Renal pelvis (tissue), 12 donors: ENCODE results near the gene PATE1. TPM values are rescaled to one million over a fixed set of nuclear protein-coding genes. Genes with fewer than 3 reads are reported as not detected.
A peak's percentile ranks its signal among the peaks of the same experiment; 100 is the strongest.
"Not testable (repeated sequence)": the region's sequence is repeated elsewhere in the genome, so short reads cannot be mapped to it uniquely, and the experiment has no call there.

Source experiments
- DNase-seq: peaks from one replicate; pipeline ENCODE4 v3.0.0-alpha.2; 2013
- long read RNA-seq, 16 experiments: transcript quantifications; one replicate each; lab custom pipeline, GENCODE V29; 2026
- polyA plus RNA-seq, 3 donors: library from polyadenylated mRNA; unstranded; fragments of 120-200 nt; gene quantifications; one replicate each; pipeline ENCODE4 v1.2.1, GENCODE V29; 2013; ENCODE audit not compliant: insufficient read length in 3 of 3

PATE1 gene
- not detected for polyA plus RNA-seq
- long read RNA-seq, donor 1, result 0 reads
- long read RNA-seq, donor 2, result 0 reads
- long read RNA-seq, donor 3, result 0 reads
- long read RNA-seq, donor 4, result 0 reads
- long read RNA-seq, donor 5, result 0 reads
- long read RNA-seq, donor 6, result 0 reads
- long read RNA-seq, donor 7, result 0 reads
- long read RNA-seq, donor 8, result 0 reads
- long read RNA-seq, donor 9, result 0 reads
- long read RNA-seq, donor 10, result 0 reads
- long read RNA-seq, donor 11, result 0 reads
- long read RNA-seq, donor 12, result 0 reads
- long read RNA-seq, donor 13, result 0 reads
- long read RNA-seq, donor 14, result 0 reads
- long read RNA-seq, donor 15, result 0 reads
- long read RNA-seq, donor 16, result 0 reads

GRCh38 chr11:125745979-125746378 lies at the start of gene PATE1:
Gene PATE1, plus strand, starts transcription at chr11:125746279. Its CDS starts 26 bp downstream, at chr11:125746305.
- no peak for DNase-seq

DNA sequence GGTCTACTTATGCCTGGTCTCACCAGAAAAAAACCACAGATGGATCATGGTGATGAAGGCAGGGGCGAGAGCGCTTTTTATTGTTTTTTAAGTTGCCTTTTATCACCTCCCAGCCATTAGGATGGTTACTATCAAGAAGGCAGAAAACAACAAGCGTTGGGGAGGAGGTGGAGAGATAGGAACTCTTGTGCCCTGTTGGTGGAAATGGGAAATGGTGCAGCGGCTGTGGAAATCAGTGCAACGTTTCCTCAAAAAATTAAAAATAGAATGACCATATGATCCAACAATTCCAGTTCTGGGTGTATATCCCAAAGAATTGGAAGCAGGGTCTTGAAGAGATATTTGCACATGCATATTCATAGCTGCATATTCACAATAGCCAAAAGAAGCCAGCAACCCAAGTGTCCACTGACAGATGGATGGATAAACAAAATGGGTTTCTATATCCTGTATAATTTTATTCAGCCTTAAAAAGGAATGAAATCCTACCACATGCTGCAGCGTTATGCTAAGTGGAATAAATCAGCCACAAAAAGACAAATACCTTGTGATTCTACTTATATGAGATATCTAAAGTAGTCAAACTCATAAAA lies 45.0 kb upstream of the PATE1 start:
- no peak for DNase-seq

DNA sequence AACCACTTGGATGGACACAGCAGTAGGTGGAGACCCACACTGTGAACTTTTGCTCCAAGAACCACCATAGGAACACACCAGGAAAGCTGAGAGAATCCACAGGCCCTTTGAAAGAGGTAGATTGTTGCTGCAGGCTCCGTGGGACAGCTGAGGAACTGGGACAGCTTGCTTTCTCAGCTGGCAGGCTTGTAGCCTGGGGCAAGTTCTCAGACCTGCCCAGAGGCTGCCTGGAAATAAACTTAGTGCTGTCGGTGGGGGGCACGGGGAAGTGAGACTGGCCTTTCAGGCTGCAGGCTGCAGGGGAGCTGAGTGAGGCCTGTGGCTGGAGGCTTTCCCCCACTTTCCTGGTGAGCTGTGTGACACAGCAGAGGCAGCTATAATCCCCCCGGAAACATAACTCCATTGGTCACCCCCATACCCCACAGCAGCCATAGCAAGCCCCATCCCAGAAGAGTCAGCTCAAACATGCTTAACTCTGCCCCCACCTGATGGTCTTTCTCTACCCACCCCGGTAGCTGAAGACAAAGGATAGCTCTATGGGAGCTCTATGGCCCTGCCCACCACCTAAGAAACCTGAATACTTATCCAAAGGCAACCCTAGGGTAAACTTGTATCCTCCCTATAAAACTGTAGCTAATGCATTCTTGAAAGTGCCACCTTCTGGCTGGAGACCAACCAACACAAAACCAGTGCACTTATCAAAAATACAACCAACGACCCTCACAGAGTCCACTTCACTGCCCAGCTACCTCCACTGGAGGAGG lies 44.0 kb upstream of the PATE1 start:
- no peak for DNase-seq

- DNase-seq, result not testable (repeated sequence)
Observed at GRCh38 chr11:125704686-125705085, 41.4 kb upstream of the PATE1 start.

GRCh38 chr11:125720781-125721180 lies 25.3 kb upstream of the PATE1 start:
- no peak for DNase-seq

DNA sequence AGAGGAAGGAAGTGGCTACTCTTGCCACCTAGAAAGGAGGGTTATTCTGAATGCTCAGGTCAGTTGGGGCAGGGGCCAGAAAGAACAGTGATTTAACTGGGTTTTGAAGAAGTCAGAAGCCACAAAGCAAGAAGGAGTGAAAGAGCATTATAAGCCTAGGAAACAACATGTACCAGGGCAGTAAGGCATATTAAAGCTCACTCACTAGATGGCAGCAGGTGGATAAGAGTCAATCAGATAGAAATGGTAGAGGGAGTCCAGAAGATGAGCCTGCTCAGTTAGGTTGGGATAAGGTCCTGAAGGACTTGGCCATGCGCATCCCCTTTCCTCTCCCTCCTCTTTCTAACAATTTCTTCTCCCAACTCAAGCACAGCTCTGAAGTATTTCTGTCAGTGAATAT lies 22.0 kb upstream of the PATE1 start:
- no peak for DNase-seq

DNA sequence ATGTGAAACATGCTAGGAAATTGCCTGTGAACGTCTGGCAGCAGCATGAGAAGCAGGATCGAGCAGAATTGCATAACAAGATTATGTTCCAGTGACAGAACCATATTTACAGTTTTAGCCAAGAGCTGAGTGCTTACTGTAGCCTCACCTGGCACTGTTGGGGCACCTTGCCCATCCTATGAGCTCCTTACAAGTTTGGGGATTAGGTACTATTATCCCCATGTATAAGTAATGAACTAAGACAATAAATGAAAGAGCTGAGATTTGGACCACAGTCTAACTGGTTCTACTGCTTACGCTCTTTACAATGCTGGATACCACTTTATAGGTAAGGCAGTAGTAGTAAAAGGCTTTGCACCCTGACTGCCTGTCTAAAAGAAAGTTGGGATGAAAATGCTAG lies 17.1 kb upstream of the PATE1 start:
- DNase-seq, result no peak

GRCh38 chr11:125740617-125741016 lies 5.5 kb upstream of the PATE1 start:
- DNase-seq, result no peak

- DNase-seq, result no peak
Observed at GRCh38 chr11:125743681-125744080, 2.4 kb upstream of the PATE1 start.

DNA sequence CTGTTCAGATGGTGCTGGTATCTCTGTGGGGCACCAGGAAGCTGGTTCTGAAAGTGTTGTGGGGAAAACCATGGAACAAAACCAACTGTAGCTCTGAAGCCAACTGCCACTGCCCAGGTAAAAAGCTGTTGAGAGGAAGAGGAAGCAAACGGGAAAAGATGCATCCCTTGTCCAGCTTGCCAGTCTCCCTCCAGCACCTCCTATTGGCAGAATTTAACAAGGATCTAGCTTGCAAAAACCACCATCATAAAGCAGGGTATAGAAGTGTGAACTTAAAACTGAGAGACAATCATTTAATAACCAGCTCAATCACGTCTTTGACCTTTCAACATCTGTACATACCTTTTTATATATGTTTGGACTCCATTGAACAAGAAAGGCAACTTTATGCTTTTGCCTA lies 4.5 kb downstream of the PATE1 start:
- DNase-seq, result no peak

GRCh38 chr11:125756050-125756449 lies 10.0 kb downstream of the PATE1 start:
- DNase-seq, result no peak

DNA sequence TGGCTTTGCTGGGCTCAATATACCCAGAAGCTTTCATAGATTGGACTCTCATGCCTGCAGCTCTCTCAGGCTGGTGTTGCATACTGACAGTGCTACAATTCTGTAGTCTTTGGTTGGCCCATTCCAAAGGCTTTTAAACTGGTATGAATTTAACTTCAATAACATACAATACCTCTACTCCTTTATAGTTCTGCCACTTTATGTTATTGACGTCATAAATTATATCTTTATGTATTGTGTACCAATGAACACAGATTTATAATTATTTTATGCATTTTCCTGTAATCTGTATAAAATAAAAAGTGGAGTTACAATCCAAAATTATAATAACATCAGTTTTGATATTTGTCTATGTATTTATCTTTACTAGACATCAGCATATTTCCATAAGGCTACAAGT lies 16.4 kb downstream of the PATE1 start:
- DNase-seq, result no peak

DNA sequence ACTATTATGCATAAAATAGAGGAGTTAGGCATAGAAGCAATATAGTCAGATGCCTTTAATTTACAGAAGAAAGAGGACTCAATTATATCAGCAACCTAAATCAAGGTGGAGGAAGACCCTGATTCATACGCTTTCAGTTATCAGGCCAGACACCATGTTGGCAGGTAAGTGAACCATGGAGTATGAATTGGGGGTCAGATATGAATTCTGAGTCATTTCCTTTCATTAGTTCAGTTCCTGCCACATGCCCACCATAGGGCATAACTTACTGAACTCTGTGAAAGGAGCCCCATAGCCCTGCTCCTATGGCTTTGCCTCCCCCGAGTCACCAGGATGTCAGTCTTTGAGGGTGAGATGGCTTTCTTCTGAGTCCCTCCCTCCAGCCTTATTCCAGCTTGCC lies 17.4 kb downstream of the PATE1 start:
- DNase-seq, result no peak

- no peak for DNase-seq
Observed at GRCh38 chr11:125766251-125766650, 20.2 kb downstream of the PATE1 start.

- peak; percentile 0 for DNase-seq
Observed at GRCh38 chr11:125768336-125769046, 22.4 kb downstream of the PATE1 start.

- no peak for DNase-seq
Observed at GRCh38 chr11:125770583-125770982, 24.5 kb downstream of the PATE1 start.

- DNase-seq, result no peak
Observed at GRCh38 chr11:125772834-125773505, 26.9 kb downstream of the PATE1 start.

DNA sequence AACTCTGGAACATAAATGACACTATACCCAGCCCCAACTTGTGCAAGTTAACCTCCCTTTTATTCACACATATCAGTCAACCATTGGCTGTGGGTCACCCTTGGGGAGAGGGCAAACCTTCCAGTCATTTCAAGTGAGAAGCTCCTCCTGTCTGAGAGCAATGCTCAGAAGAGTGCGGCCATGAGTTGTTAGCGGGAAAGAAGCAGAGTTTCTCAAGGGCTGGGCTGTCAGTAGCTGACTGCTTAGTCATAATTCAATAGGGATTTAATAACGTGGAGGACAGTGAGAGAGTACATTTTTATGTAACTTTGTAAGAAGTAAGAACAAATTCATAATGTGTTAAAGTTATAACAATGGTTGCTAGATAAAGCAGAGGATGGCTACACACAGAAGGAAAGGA lies 27.4 kb downstream of the PATE1 start:
- DNase-seq, result no peak

DNA sequence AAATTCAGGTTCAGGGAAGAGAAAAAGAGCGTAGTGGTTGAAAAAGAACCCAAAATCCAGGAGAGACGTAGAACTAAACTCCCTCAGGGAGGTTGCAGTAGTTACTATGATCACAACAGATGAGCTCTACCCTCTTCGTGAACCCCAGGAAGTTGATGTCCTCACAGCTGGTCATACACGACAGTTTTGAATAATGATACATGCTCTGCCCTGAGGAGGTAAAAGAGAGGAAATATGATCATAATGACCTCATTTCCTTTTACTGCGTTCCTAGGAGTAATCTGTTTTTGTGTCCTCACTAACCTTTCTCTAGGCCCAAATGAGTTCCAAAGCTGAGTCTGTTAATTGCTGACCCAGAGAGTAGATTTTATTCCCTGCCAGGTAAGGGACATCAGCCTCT lies 31.2 kb downstream of the PATE1 start:
- DNase-seq, result no peak

DNA sequence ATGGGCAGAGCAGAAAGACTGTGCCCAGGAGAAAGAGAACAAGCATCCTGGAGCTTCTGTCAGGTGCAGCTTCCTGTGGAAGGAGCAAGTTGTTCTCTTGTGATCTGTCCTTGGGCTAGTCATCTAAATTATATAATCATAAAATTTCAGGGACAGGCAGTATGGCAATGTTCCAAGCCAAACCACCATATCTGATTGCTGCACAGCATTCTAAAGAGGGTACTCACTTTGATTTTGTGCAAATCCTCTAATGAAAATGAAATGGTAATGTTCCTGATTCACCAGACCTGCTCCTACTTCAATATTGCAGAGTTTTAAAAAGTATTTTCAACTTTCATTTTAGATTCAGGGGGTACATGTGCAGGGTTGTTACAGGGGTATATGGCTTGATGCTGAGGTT lies 32.6 kb downstream of the PATE1 start, which contains the start of gene PATE2:
TSS of gene PATE2 (minus strand) at position 101 of the 400 bp plus-strand sequence. CDS start at position 46, 55 bp downstream.
- DNase-seq, result no peak

DNA sequence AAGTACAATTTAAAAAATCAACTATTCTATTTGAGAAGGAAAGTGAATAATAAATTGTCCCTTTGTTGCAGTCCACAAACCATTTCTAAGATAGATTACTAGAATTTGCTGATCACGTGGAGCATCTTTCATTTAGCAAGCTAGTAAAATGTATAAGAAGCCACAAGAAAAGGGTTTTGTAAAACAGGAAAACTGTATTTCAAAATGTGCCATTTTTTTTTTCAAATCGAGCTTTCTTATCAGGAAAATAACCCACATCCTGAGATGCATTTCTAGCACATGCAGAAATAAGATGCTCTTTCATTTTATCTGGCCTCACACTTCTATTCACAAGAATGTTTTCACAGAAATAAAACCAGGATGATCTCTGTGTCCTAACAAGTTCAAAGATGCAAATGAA lies 38.6 kb downstream of the PATE1 start:
- DNase-seq, result no peak

- DNase-seq, result no peak
Observed at GRCh38 chr11:125787827-125788226, 41.7 kb downstream of the PATE1 start, which contains the start of gene PATE3. Gene PATE3, plus strand, starts transcription at chr11:125788127. Its CDS starts 25 bp downstream, at chr11:125788152.
